Measurements from ENCODE around the gene ZNF679.
"Not testable (repeated sequence)": the region's sequence is repeated elsewhere in the genome, so short reads cannot be mapped to it uniquely, and the experiment has no call there.

ZNF679 gene

GRCh38 chr7:64228174-64228573 lies at the start of gene ZNF679:
Gene ZNF679 (plus strand): TSS chr7:64228474. CDS start chr7:64249118, 20,644 bp downstream.
- not testable (repeated sequence) for DNase-seq

GRCh38 chr7:64180989-64181388 lies 47.3 kb upstream of the ZNF679 start:
- no peak for DNase-seq

GRCh38 chr7:64181586-64181985 lies 46.7 kb upstream of the ZNF679 start:
- no peak for DNase-seq

GRCh38 chr7:64182036-64182790 lies 46.1 kb upstream of the ZNF679 start:
- no peak for DNase-seq

- no peak for DNase-seq
Observed at GRCh38 chr7:64183126-64183742, 45.0 kb upstream of the ZNF679 start.

GRCh38 chr7:64183827-64184372 lies 44.4 kb upstream of the ZNF679 start:
- DNase-seq = no peak

- no peak for DNase-seq
Observed at GRCh38 chr7:64184376-64184775, 43.9 kb upstream of the ZNF679 start.

- DNase-seq = no peak
Observed at GRCh38 chr7:64187408-64187807, 40.9 kb upstream of the ZNF679 start.

GRCh38 chr7:64192148-64192704 lies 36.0 kb upstream of the ZNF679 start:
- DNase-seq = no peak

GRCh38 chr7:64192775-64193174 lies 35.5 kb upstream of the ZNF679 start:
- no peak for DNase-seq

GRCh38 chr7:64206903-64207302 lies 21.4 kb upstream of the ZNF679 start, which contains the start of gene ZNF735:
Gene ZNF735 (plus strand): TSS chr7:64207203. CDS start chr7:64207203, 0 bp downstream.
- no peak for DNase-seq

GRCh38 chr7:64219710-64220298 lies 8.5 kb upstream of the ZNF679 start:
- not testable (repeated sequence) for DNase-seq

- DNase-seq = no peak
Observed at GRCh38 chr7:64223366-64223765, 4.9 kb upstream of the ZNF679 start.

- no peak for DNase-seq
Observed at GRCh38 chr7:64266341-64266919, 38.2 kb downstream of the ZNF679 start.

GRCh38 chr7:64277630-64278029 lies 49.4 kb downstream of the ZNF679 start:
- no peak for DNase-seq

GRCh38 chr7:64294701-64295420 lies 66.6 kb downstream of the ZNF679 start:
- no peak for DNase-seq

GRCh38 chr7:64297418-64297817 lies 69.1 kb downstream of the ZNF679 start:
- not testable (repeated sequence) for DNase-seq

GRCh38 chr7:64300641-64301405 lies 72.5 kb downstream of the ZNF679 start:
- DNase-seq = no peak

- peak; percentile 89 to 94 for DNase-seq
Observed at GRCh38 chr7:64307254-64308015, 79.2 kb downstream of the ZNF679 start.

GRCh38 chr7:64308016-64308270 lies 79.7 kb downstream of the ZNF679 start:
- DNase-seq = no peak

- DNase-seq = no peak
Observed at GRCh38 chr7:64310426-64310825, 82.2 kb downstream of the ZNF679 start.

Data from NCI-H187 (cell line).